ENCODE measurements around the gene TUBA3E.
"Not testable (repeated sequence)": the region's sequence is repeated elsewhere in the genome, so short reads cannot be mapped to it uniquely, and the experiment has no call there.

- not testable (repeated sequence) for TF ChIP-seq CTCF, POLR2A (IDR thresholded peaks at IDR 0.05)
Measured at GRCh38 chr2:130148515-130148914, 49.7 kb downstream of the TUBA3E start.
